Measurements from ENCODE around the gene CHN2. TPM values are rescaled to one million over a fixed set of nuclear protein-coding genes. Genes with fewer than 3 reads are reported as not detected.

CHN2 gene
- total RNA-seq, 1 experiment from 2014 or later: 5.1 TPM

DNA sequence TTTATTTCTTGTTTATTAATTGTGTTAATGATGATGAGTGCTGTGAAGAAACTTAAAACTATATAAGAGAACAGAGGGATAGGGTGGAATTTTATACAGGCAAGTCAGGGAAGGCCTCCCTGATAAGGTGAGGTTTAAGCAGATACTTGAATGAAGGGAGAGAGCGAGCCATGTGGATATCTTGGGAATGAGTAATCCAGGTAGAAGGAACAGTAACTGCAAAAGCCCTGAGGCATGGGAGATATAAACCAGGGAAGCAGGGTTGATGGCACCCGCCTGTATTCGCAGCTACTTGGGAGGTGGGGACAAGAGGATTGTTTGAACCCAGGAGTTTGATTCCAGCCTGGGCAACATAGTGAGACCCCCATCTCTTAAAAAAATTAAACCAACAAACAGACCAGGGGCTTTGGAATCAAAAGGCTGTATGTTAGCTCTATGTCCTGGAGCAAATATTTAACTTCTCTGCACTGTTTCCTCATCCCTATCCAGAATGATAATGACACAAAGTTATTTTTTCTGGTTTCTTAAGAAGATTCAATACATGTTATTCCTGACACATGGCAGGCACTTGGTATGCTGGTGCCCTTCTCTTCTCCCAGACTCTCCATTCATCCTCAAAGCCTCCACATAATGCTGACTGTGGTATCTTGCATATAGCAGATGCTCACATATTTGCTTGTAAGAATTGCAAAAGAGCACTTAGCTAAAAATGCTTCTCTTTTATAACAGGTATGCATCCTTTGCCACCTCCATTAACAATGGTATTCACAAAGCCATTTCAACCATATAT, 169.3 kb downstream of the CHN2 start:
- Mint-ChIP-seq H3K4me3 (ENCODE audit: unreplicated experiment) (no peak overlapping the region), H3K27ac (ENCODE audit: low read depth, unreplicated experiment) (no peak overlapping the region), H3K9me3 (ENCODE audit: unreplicated experiment) (no peaks in the 10 kb centered on the region), H3K27me3 (ENCODE audit: insufficient read depth, unreplicated experiment) (no peaks in the 10 kb centered on the region), H3K4me1 (ENCODE audit: insufficient read depth, unreplicated experiment) (no peaks in the 10 kb centered on the region), H3K36me3 (ENCODE audit: insufficient read depth, unreplicated experiment) (peaks cover under 1% of the 10 kb centered on the region)
- CTCF ChIA-PET: interaction anchor here (0.6 to 0.9 kb wide), 3 partner anchors 175 to 443 kb away, joined by 3 read pairs; no protein-coding TSS in a partner anchor
- POLR2A ChIA-PET: interaction anchor here (2.0 kb wide), 1 partner anchor 81 kb away, joined by 6 read pairs; no protein-coding TSS in a partner anchor
- intact Hi-C loops (cut with micrococcal nuclease): no loop called here
- TF ChIP-seq, protein P1, sequence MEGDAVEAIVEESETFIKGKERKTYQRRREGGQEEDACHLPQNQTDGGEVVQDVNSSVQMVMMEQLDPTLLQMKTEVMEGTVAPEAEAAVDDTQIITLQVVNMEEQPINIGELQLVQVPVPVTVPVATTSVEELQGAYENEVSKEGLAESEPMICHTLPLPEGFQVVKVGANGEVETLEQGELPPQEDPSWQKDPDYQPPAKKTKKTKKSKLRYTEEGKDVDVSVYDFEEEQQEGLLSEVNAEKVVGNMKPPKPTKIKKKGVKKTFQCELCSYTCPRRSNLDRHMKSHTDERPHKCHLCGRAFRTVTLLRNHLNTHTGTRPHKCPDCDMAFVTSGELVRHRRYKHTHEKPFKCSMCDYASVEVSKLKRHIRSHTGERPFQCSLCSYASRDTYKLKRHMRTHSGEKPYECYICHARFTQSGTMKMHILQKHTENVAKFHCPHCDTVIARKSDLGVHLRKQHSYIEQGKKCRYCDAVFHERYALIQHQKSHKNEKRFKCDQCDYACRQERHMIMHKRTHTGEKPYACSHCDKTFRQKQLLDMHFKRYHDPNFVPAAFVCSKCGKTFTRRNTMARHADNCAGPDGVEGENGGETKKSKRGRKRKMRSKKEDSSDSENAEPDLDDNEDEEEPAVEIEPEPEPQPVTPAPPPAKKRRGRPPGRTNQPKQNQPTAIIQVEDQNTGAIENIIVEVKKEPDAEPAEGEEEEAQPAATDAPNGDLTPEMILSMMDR (IDR thresholded peaks at IDR 0.05; ENCODE audit: unreplicated experiment): no peak
- BruUV-seq (replicated peaks): no TSS peak
- DNase-seq (ENCODE audit: unreplicated experiment): no peak

DNA sequence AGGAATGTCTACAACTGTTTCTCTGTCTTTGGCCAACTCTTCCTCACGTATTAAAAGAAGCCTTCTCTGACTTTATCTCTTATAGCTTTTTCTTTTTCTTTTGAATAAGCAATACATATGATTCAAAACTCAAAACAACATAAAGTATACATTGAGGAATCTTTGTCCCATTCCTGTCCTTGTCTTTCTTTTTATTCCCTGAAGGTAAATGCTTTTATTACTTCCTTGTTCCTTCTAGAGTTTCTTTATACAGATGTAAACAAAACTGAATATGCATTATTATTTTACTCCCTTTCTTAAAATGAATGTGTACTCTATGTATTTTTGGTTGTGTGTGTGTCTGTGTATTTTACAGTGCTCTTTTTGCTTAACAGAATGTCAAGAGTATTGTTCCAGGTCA, 170.1 kb downstream of the CHN2 start:
- no peaks in the 10 kb centered on the region for H3K9me3 Mint-ChIP-seq (ENCODE audit: unreplicated experiment)
- no peak overlapping the region for H3K4me3 Mint-ChIP-seq (ENCODE audit: unreplicated experiment)
- no TSS peak for BruUV-seq (replicated peaks)
- TF ChIP-seq, protein P1 (IDR thresholded peaks at IDR 0.05; ENCODE audit: unreplicated experiment): no peak
- POLR2A ChIA-PET: interaction anchor here (2.0 kb wide), 1 partner anchor 82 kb away, joined by 6 read pairs; no protein-coding TSS in a partner anchor
- CTCF ChIA-PET: interaction anchor here (0.9 kb wide), 1 partner anchor 444 kb away, joined by 3 read pairs; no protein-coding TSS in a partner anchor
- H3K36me3 Mint-ChIP-seq (ENCODE audit: insufficient read depth, unreplicated experiment): no peaks in the 10 kb centered on the region
- no peak for DNase-seq (ENCODE audit: unreplicated experiment)
- intact Hi-C loops (cut with micrococcal nuclease): no loop called here
- H3K27ac Mint-ChIP-seq (ENCODE audit: low read depth, unreplicated experiment): no peak overlapping the region
- H3K27me3 Mint-ChIP-seq (ENCODE audit: insufficient read depth, unreplicated experiment): no peaks in the 10 kb centered on the region
- H3K4me1 Mint-ChIP-seq (ENCODE audit: insufficient read depth, unreplicated experiment): no peaks in the 10 kb centered on the region

DNA sequence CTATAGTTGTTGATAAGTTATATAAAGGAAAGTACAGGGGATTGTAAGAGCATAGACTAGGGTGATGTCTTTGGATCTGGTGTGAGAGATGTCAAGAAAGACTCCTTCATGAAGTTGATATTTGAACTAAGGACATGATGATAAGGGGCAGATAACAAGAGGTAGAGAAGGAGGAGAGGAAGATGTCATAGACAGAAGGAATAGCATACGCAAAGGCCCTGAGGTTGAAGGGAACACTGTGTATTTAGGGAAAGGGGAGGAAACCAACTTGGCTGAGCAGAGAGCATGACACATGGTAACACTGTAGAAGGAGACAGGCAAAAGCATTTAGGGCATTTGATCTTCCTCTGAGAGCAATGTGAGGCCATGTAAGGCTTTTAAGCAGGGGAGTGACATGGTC, 170.8 kb downstream of the CHN2 start:
- Mint-ChIP-seq H3K27me3 (ENCODE audit: insufficient read depth, unreplicated experiment) (no peaks in the 10 kb centered on the region), H3K36me3 (ENCODE audit: insufficient read depth, unreplicated experiment) (no peaks in the 10 kb centered on the region), H3K27ac (ENCODE audit: low read depth, unreplicated experiment) (no peak overlapping the region), H3K9me3 (ENCODE audit: unreplicated experiment) (no peaks in the 10 kb centered on the region), H3K4me1 (ENCODE audit: insufficient read depth, unreplicated experiment) (peaks cover 4% of the 10 kb centered on the region), H3K4me3 (ENCODE audit: unreplicated experiment) (no peak overlapping the region)
- CTCF ChIA-PET: interaction anchor here (1.1 kb wide), 1 partner anchor 11 kb away, joined by 4 read pairs; no protein-coding TSS in a partner anchor
- DNase-seq (ENCODE audit: unreplicated experiment): no peak
- intact Hi-C loops (cut with micrococcal nuclease): no loop called here
- no TSS peak for BruUV-seq (replicated peaks)
- TF ChIP-seq, protein P1 (IDR thresholded peaks at IDR 0.05; ENCODE audit: unreplicated experiment): no peak
- POLR2A ChIA-PET: no interaction called here

DNA sequence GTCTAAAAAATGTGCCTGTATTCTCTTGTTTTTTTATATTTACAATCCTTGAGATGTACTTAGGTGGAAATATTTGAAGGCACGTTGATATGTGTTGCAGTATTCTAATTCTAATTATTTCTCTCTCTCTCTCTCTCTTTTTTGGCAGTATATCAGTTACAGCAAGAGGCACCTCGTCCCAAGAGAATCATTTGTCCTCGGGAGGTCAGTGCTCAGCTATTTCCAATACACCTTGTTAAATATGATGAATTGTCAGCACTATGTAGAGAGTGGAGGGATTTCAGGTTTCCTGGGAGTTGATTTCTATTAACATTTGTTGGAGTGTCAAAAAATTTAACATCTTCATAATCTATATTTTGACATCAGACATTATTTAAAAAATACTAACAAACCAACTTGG, 173.2 kb downstream of the CHN2 start:
- ChIA-PET CTCF (no interaction called here), POLR2A (no interaction called here)
- no TSS peak for BruUV-seq (replicated peaks)
- Mint-ChIP-seq H3K36me3 (ENCODE audit: insufficient read depth, unreplicated experiment) (no peaks in the 10 kb centered on the region), H3K27ac (ENCODE audit: low read depth, unreplicated experiment) (no peak overlapping the region), H3K9me3 (ENCODE audit: unreplicated experiment) (no peaks in the 10 kb centered on the region), H3K27me3 (ENCODE audit: insufficient read depth, unreplicated experiment) (no peaks in the 10 kb centered on the region), H3K4me3 (ENCODE audit: unreplicated experiment) (no peak overlapping the region), H3K4me1 (ENCODE audit: insufficient read depth, unreplicated experiment) (peaks cover 13% of the 10 kb centered on the region)
- intact Hi-C loops (cut with micrococcal nuclease): no loop called here
- no peak for DNase-seq (ENCODE audit: unreplicated experiment)
- TF ChIP-seq, protein P1 (IDR thresholded peaks at IDR 0.05; ENCODE audit: unreplicated experiment): no peak
